SIG-M5 treated with dmso at 0.1 percent for 504 hours (cell line): ENCODE results near the gene CERCAM.
"Not testable (repeated sequence)": the region's sequence is repeated elsewhere in the genome, so short reads cannot be mapped to it uniquely, and the experiment has no call there.

ENCODE experiments used
- DNase-seq: peaks from one replicate; lab custom pipeline; 2025; ENCODE audit not compliant: unreplicated experiment; lab: John Stamatoyannopoulos, UW

The CERCAM gene

DNA sequence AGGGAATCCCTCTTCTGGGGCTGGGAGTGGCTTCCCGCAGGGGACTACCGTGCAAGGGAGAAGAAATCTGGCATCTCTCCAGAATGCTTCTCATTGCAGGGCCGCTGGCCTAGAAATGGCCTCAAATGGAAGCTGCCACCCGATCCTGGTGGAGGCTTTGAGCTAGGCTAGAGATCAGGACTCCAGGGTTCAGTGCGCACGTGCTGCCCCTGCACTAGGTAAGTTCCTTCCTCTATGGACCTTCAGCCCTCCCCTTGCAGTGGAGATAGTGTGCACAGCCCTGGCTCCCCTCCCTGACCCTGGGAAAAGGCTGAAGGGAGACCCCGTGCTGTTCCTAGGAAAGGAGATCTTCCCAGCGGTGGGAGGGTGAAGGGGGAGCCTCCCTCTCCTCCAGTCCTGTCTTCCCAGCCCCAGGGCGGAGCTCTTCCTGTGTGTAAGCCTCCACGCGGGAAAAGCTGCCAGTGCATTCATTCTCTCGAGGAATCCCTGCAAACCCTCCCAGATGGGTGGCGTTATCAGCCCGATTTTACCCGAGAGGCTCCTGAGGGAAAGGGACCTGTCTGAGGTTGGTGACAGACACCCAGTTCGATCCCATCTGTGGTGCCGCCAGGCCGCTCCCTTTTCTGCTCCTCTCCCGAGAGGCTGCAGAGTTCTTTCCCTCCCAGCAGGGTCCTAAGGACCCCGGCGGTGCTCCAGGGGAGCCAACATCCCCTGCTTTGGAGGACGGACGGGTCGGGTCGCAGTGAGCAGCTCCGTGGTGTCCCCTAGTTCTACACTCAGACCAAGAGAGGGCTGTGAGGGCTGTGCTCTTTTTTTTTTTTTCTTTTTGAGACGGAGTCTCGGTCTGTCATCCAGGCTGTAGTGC is 1.4 kb upstream of the CERCAM start:
- DNase-seq = no peak

DNA sequence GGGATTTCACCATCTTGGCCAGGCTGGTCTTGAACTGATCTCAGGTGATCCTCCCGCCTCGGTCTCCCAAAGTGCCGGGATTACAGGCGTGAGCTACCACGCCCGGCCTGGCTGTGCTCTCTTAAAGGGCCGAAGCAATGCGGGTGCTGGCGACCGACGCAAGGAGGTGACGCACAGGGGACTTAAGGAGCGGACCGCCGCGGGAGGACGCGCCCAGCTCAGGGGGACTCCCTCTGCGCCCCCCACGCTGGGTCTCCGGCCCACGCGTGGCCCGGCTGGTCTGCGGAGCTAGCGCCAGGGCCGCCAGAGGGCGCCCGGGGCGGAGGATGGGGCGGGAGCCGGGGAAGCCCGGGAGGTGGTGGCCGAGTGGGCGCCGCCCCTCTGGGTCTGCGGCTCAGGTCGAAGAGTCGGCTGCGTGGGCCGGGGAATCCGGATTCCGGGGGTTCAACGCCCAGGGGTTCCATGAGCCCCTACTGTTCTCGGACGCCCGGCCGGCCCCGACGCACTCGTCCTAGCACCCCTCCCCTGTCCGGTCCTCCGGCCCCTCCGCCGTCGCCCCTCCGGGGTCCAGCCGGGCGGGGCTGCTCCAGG is 502 bp upstream of the CERCAM start:
- DNase-seq = peak; percentile 33

DNA sequence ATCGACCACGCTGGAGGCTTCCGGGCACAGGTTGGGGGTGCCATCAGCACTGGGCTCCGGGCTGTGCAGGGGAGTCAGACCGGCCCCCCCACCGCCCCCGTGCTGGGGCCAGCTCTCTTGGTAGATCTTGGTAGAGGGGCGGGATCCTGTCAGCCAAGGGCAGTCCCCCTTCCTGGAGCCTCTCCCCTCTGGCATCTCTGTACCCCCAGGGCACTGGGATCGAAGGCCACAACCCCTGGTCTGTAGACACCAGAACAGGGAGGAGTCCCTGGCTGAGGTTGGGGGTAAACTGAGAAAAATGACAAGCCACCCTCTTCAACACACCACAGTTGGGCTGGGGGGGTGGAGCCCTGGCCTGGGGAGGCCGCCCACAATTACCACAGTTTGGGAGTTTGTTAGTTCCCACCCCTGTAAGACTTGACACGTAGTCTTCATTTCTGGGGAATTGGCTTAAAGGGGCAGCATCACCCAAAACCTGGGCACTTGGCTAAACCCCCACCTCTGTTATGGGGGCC is 882 bp downstream of the CERCAM start:
- DNase-seq = no peak

GRCh38 chr9:128422022-128422782 is 1.5 kb downstream of the CERCAM start:
- not testable (repeated sequence) for DNase-seq

- no peak for DNase-seq
These were observed 2.1 kb downstream of the CERCAM start for GRCh38 chr9:128422783-128423150.

GRCh38 chr9:128423356-128423755 is 2.7 kb downstream of the CERCAM start:
- not testable (repeated sequence) for DNase-seq

DNA sequence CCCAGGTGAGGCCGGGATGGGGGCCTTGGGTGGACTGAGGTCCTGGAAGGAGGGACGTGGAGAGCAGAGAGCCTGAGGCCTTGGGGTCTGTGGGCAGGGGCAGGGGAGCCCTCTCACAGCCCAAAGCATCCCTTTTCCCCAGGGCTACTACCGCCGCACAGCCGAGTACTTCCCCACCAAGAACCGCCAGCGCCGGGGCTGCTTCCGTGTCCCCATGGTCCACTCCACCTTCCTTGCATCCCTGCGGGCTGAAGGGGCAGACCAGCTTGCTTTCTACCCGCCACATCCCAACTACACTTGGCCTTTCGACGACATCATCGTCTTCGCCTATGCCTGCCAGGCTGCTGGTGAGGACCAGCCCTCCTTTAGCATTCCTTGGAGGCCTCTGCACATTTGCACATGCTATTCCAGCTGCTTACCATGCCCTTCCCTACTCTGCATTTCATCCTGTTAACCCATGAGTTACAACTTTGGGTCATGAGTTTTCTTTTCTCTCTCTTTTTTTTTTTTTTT is 3.7 kb downstream of the CERCAM start:
- no peak for DNase-seq

GRCh38 chr9:128428644-128429512 is 8.2 kb downstream of the CERCAM start:
- no peak for DNase-seq

GRCh38 chr9:128429513-128430086 is 8.9 kb downstream of the CERCAM start:
- no peak for DNase-seq

- no peak for DNase-seq
These were observed 10.6 kb downstream of the CERCAM start for GRCh38 chr9:128431207-128431606.

- no peak for DNase-seq
These were observed 13.7 kb downstream of the CERCAM start for GRCh38 chr9:128434340-128434739.

DNA sequence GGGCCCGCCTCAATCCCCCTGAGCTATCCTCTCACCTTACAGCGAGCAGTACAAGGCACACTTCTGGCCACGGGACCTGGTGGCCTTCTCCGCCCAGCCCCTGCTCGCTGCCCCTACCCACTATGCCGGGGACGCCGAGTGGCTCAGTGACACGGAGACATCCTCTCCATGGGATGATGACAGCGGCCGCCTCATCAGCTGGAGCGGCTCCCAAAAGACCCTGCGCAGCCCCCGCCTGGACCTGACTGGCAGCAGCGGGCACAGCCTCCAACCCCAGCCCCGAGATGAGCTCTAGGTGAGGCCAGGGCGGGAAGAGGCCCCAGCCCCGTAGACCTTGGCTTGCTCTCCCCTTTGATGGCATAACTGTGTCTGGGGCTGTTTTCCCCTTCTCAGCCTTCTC is 15.0 kb downstream of the CERCAM start:
- DNase-seq = no peak

DNA sequence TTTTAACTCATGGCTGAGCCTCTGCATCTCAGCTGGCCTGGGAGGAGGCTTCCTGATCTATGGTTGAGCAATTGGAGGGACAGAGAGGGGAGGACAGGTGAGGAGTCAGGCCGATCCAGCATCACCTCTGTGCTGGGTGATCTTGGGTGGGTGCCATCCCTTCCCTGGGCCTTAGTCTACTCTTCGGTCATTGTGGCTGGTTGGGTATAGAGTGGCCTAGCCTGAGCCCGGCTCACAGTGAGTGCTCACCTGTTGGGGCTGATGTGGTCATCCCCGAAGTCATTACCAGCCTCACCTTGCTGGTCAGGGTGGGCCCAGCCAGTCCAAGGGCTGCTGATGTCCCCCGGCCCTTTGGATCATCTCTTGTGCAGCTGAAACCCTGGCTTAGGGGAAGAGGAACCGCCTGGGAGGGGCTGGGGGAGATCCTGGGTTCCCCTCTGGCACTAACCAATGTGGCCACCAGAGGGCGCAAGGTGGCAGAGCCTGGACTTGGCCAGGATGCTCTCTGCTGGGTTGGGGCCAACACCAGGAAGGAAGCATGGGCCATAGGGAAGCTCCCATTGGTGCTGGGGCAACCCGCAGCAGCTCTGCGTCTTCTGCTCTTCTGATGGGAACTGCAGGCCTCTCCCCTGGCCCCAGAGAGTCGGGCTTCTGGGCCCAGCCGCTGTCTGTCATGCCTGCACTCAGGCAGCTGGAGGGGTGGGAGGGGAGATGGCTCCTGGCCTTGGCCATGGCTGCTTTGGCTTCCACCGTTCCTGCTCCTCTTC is 17.9 kb downstream of the CERCAM start:
- peak; percentile 77 for DNase-seq

- DNase-seq = no peak
These were observed 18.6 kb downstream of the CERCAM start for GRCh38 chr9:128439273-128439672.

GRCh38 chr9:128442150-128442549 is 21.5 kb downstream of the CERCAM start:
- DNase-seq = no peak

- DNase-seq = not testable (repeated sequence)
These were observed 25.8 kb downstream of the CERCAM start for GRCh38 chr9:128446505-128446904.

- DNase-seq = no peak
These were observed 28.1 kb downstream of the CERCAM start for GRCh38 chr9:128448746-128449145.

GRCh38 chr9:128454991-128455390 is 34.3 kb downstream of the CERCAM start:
- DNase-seq = no peak

GRCh38 chr9:128455849-128456612 is 35.4 kb downstream of the CERCAM start, which contains the start of gene ODF2:
Gene ODF2 (plus strand): TSS chr9:128456006. CDS start chr9:128456092, 86 bp downstream.
- peak; percentile 94 for DNase-seq
